Ishikawa (cell line): ENCODE data around the gene AKAP6.

ENCODE experiments used
- EGR1 ChIP-seq: IDR thresholded peaks from 2 replicates; pipeline ENCODE4 v1.6.1; 2012
- MAX ChIP-seq: IDR thresholded peaks from 2 replicates; pipeline ENCODE4 v1.6.1; 2012
- NFIC ChIP-seq: IDR thresholded peaks from 2 replicates; pipeline ENCODE4 v1.6.1; 2012
- REST ChIP-seq: IDR thresholded peaks from 2 replicates; pipeline ENCODE4 v1.6.1; 2012; ENCODE audit warnings: low read depth, mild to moderate bottlenecking
- TAF1 ChIP-seq: IDR thresholded peaks from 2 replicates; pipeline ENCODE4 v1.6.1; 2012; ENCODE audit warnings: low read depth, mild to moderate bottlenecking
- YY1 ChIP-seq: IDR thresholded peaks from 2 replicates; pipeline ENCODE4 v1.6.1; 2012; ENCODE audit warnings: low read depth
- ZBTB7A ChIP-seq: IDR thresholded peaks from 2 replicates; pipeline ENCODE4 v1.6.1; 2012; ENCODE audit warnings: low read depth

DNA sequence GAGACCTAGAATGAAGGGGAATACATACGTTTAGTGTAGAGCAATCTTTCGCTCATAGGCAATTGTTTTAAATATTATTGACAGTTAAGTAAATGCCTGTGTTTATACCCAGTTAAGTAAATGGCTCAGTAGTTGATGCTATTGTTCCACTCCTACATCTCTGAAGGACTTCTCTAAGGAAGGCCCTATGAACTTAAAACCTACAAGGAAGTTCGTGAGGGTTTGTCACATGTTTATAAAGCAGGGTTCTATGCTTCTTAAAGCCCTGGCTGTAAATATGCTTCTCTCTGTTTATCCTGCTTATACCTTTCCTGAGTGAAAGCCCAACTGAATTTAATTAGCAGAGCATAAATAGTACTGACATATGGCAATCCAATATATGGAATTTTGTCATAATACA lies 327.5 kb downstream of the AKAP6 start:
- TF ChIP-seq MAX, result no peak
- TF ChIP-seq ZBTB7A, result no peak
- TF ChIP-seq TAF1, result no peak
- TF ChIP-seq REST, result no peak
- TF ChIP-seq NFIC, result no peak
- TF ChIP-seq EGR1, result no peak
- TF ChIP-seq YY1, result no peak
